GM12892 (cell line): Measurements from ENCODE around the gene KIFC3.
"Not testable (repeated sequence)": the region's sequence is repeated elsewhere in the genome, so short reads cannot be mapped to it uniquely, and the experiment has no call there.

Source experiments
- POLR2A ChIP-seq: IDR thresholded peaks from 2 replicates; pipeline ENCODE4 v1.6.1; 2011; ENCODE audit warnings: low read depth, low read length, control low read depth
- POLR2AphosphoS5 ChIP-seq: IDR thresholded peaks from 2 replicates; pipeline ENCODE4 v1.6.1; 2011; ENCODE audit warnings: low read depth, low read length, control low read depth
- TAF1 ChIP-seq: IDR thresholded peaks from 2 replicates; pipeline ENCODE4 v1.6.1; 2011; ENCODE audit warnings: low read depth, mild to moderate bottlenecking, control low read depth, low read length, borderline replicate concordance

- not testable (repeated sequence) for TF ChIP-seq POLR2AphosphoS5, POLR2A, TAF1
Observed at GRCh38 chr16:57746316-57746715, 56.0 kb downstream of the KIFC3 start.
